Measurements from ENCODE around the gene ROR2.

DNA sequence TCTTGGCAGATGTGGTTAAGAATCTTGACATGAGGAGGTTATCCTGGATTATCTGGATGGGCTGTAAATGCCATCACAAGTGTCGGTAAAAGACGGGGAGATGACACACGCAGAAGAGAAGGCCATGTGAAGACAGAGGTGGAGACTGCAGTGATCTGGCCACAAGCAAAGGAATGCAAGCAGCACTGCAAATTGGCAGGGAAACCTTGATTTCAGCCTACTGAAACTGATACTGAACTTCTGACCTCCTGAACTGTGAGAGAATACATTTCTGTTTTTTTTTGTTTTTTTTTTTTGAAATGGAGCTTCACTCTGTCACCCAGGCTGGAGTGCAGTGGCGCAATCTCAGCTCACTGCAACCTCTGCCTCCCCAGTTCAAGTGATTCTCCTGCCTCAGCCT is 433.9 kb downstream of the ROR2 start:
- TF ChIP-seq, protein P1, sequence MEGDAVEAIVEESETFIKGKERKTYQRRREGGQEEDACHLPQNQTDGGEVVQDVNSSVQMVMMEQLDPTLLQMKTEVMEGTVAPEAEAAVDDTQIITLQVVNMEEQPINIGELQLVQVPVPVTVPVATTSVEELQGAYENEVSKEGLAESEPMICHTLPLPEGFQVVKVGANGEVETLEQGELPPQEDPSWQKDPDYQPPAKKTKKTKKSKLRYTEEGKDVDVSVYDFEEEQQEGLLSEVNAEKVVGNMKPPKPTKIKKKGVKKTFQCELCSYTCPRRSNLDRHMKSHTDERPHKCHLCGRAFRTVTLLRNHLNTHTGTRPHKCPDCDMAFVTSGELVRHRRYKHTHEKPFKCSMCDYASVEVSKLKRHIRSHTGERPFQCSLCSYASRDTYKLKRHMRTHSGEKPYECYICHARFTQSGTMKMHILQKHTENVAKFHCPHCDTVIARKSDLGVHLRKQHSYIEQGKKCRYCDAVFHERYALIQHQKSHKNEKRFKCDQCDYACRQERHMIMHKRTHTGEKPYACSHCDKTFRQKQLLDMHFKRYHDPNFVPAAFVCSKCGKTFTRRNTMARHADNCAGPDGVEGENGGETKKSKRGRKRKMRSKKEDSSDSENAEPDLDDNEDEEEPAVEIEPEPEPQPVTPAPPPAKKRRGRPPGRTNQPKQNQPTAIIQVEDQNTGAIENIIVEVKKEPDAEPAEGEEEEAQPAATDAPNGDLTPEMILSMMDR (IDR thresholded peaks at IDR 0.05): no peak
- no peak for TF ChIP-seq POLR2A (IDR thresholded peaks at IDR 0.05)

All from thyroid gland (tissue), 4 donors.